Left kidney (tissue), 2 donors: Measurements from ENCODE around the gene GFOD1. TPM values are rescaled to one million over a fixed set of nuclear protein-coding genes. Genes with fewer than 3 reads are reported as not detected.

Experiments used
- DNase-seq: peaks from one replicate; pipeline ENCODE4 v3.0.0-alpha.2; 2013
- polyA plus RNA-seq: library from polyadenylated mRNA; unstranded; fragments of 120-200 nt; gene quantifications from one replicate; pipeline ENCODE4 v1.2.1, GENCODE V29; 2013; ENCODE audit not compliant: insufficient read length

The GFOD1 gene
- polyA plus RNA-seq, 1 donor, result 2.3 TPM

GRCh38 chr6:13315896-13316295 is 171.5 kb downstream of the GFOD1 start:
- DNase-seq, result no peak

DNA sequence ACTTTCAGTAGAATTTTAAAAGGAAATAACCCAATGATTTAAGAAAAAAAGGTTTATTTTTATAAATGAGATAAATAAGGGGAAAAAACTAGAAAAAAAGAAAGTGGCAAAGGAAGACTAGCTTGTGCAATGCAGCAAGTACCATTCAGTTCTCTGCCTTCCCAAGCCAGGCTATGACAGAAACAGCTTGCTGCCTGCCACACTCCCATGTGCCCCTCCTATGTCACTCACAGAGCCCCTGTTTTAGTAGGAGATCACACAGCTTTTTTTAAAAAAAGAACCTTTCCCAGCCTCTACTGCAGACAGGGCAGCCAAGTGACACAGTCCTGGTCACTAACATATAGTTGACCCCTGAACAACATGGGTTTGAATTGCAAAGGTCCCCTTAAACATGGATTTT is 172.6 kb downstream of the GFOD1 start:
- no peak for DNase-seq

- no peak for DNase-seq
Observed at GRCh38 chr6:13311155-13311554, 176.2 kb downstream of the GFOD1 start.

- DNase-seq, result no peak
Observed at GRCh38 chr6:13308332-13308731, 179.1 kb downstream of the GFOD1 start.

Other genes with a start within 250 kb of the GFOD1 start
- 44.8 TPM for gene TBC1D7, start 159.1 kb downstream of the GFOD1 start, polyA plus RNA-seq
- 24.4 TPM for gene SIRT5, start 87.0 kb upstream of the GFOD1 start, polyA plus RNA-seq
- 89.6 TPM for gene NOL7, start 127.7 kb upstream of the GFOD1 start, polyA plus RNA-seq
- 55.5 TPM for gene RANBP9, start 224.2 kb upstream of the GFOD1 start, polyA plus RNA-seq